ENCODE results near the gene PGRMC1. TPM values are rescaled to one million over a fixed set of nuclear protein-coding genes. Genes with fewer than 3 reads are reported as not detected.

The PGRMC1 gene
- polyA plus RNA-seq, 1 donor (not counting 4 experiments of a cell fraction or from before 2014, with no cell fraction given), result 74.3 TPM

DNA sequence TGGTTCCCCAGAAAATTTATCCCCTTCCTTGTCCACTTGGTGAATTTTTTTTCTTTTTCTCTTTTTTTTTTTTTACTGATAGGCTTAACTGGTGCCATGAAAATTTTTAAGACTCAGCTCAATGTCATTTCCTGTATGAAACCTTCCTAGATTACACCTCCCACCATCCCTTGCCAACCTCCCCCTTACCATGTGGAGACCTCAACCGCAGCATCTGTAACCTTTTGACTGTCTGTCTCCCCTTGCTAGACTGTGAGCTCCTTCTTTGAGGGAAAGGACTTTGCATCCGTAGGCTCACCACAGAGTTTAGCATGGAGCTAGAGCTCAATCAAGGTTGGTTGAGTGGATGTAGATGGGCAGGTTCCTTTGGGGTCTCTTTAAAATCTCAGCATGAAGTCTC, 5.2 kb upstream of the PGRMC1 start:
- no peak for TF ChIP-seq EZH2 (IDR thresholded peaks at IDR 0.05; ENCODE audit: low read length)
- TF ChIP-seq, protein P1, sequence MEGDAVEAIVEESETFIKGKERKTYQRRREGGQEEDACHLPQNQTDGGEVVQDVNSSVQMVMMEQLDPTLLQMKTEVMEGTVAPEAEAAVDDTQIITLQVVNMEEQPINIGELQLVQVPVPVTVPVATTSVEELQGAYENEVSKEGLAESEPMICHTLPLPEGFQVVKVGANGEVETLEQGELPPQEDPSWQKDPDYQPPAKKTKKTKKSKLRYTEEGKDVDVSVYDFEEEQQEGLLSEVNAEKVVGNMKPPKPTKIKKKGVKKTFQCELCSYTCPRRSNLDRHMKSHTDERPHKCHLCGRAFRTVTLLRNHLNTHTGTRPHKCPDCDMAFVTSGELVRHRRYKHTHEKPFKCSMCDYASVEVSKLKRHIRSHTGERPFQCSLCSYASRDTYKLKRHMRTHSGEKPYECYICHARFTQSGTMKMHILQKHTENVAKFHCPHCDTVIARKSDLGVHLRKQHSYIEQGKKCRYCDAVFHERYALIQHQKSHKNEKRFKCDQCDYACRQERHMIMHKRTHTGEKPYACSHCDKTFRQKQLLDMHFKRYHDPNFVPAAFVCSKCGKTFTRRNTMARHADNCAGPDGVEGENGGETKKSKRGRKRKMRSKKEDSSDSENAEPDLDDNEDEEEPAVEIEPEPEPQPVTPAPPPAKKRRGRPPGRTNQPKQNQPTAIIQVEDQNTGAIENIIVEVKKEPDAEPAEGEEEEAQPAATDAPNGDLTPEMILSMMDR (optimal IDR thresholded peaks at IDR 0.05 in 1 of 3, IDR thresholded peaks at IDR 0.05 in 1 of 3, conservative IDR thresholded peaks at IDR 0.05 in 1 of 3; ENCODE audit: extremely low read depth in 1 of 3, insufficient read depth in 2 of 3, low read length in 3 of 3), result no peak
- Histone ChIP-seq H3K9ac (ENCODE audit: control insufficient read depth, extremely low read depth, insufficient read depth, low read length) (no peak overlapping the region), H3K4me3 (ENCODE audit: control insufficient read depth in 2 of 3, extremely low read depth in 1 of 3, insufficient read depth in 2 of 3, low read depth in 1 of 3, low read length in 3 of 3) (no peak overlapping the region), H3K36me3 (ENCODE audit: control insufficient read depth in 2 of 2, extremely low read depth in 1 of 2, insufficient read depth in 2 of 2, low read length in 2 of 2) (no peaks in the 10 kb centered on the region), H3K4me1 (ENCODE audit: control insufficient read depth, extremely low read depth, insufficient read depth, low read length) (no peaks in the 10 kb centered on the region), H3K79me2 (ENCODE audit: control insufficient read depth, insufficient read depth, low read length) (no peaks in the 10 kb centered on the region), H3K9me3 (ENCODE audit: control insufficient read depth, low read depth, low read length) (no peaks in the 10 kb centered on the region), H2AFZ (ENCODE audit: control insufficient read depth, low read length) (no peak overlapping the region), H3K4me2 (ENCODE audit: control insufficient read depth, extremely low read depth, insufficient read depth, low read depth, low read length) (no peak overlapping the region), H3K27me3 (ENCODE audit: control insufficient read depth, extremely low read depth, insufficient read depth, low read length) (no peaks in the 10 kb centered on the region), H4K20me1 (ENCODE audit: control insufficient read depth, extremely low read depth, insufficient read depth, low read length) (no peaks in the 10 kb centered on the region), H3K9me1 (ENCODE audit: control insufficient read depth, extremely low read depth, insufficient read depth, low read length) (no peaks in the 10 kb centered on the region), H3K27ac (ENCODE audit: control insufficient read depth, insufficient read depth, low read length) (no peak overlapping the region)
- FAIRE-seq (no peak), DNase-seq (ENCODE audit: low read depth, low spot score) (no peak)
- dilution Hi-C loops (cut with MboI; ENCODE audit: extremely low pct_ligation_motif_present, low sequenced_read_pairs), result no loop called here

DNA sequence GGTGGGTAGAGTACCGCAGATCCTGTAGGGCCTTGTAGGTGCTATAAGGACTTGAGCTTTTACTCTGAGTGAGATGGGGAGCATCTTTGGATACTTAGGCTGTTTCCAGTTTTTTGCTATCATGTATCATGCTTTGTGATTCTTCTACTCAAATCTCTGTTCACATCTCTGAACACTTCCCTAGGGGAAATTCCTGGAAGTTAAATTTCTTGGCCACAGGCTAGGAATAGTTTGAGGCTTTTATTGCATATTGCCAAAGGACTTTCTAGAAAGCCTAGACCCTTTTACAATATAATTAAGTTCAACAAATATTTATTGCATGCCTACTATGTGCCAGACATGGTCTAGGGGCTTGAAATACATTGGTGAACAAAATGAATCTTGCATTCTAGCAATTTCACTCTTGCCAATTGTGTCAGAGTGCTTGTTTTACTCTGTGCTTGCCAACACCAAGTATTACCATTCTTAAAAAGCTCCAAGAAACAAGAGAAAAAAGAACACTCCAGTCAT, 4.1 kb upstream of the PGRMC1 start:
- dilution Hi-C loops (cut with MboI; ENCODE audit: extremely low pct_ligation_motif_present, low sequenced_read_pairs), result no loop called here
- no peak for FAIRE-seq
- H4K20me1 ChIP-seq (ENCODE audit: control insufficient read depth, extremely low read depth, insufficient read depth, low read length), result no peaks in the 10 kb centered on the region

More for the DNA sequence above, 4.1 kb upstream of the PGRMC1 start:
- no peak for TF ChIP-seq EZH2 (IDR thresholded peaks at IDR 0.05; ENCODE audit: low read length)
- TF ChIP-seq, protein P1 (optimal IDR thresholded peaks at IDR 0.05 in 1 of 3, IDR thresholded peaks at IDR 0.05 in 1 of 3, conservative IDR thresholded peaks at IDR 0.05 in 1 of 3; ENCODE audit: extremely low read depth in 1 of 3, insufficient read depth in 2 of 3, low read length in 3 of 3), result no peak
- no peak for DNase-seq (ENCODE audit: low read depth, low spot score)
- H3K27me3 ChIP-seq (ENCODE audit: control insufficient read depth, extremely low read depth, insufficient read depth, low read length), result no peaks in the 10 kb centered on the region
- no peaks in the 10 kb centered on the region for H3K36me3 ChIP-seq (ENCODE audit: control insufficient read depth in 2 of 2, extremely low read depth in 1 of 2, insufficient read depth in 2 of 2, low read length in 2 of 2)
- H3K27ac ChIP-seq (ENCODE audit: control insufficient read depth, insufficient read depth, low read length), result no peak overlapping the region
- no peaks in the 10 kb centered on the region for H3K9me3 ChIP-seq (ENCODE audit: control insufficient read depth, low read depth, low read length)
- no peak overlapping the region for H2AFZ ChIP-seq (ENCODE audit: control insufficient read depth, low read length)
- no peaks in the 10 kb centered on the region for H3K9me1 ChIP-seq (ENCODE audit: control insufficient read depth, extremely low read depth, insufficient read depth, low read length)
- H3K4me2 ChIP-seq (ENCODE audit: control insufficient read depth, extremely low read depth, insufficient read depth, low read depth, low read length), result no peak overlapping the region
- H3K4me1 ChIP-seq (ENCODE audit: control insufficient read depth, extremely low read depth, insufficient read depth, low read length), result no peaks in the 10 kb centered on the region
- peaks cover 3% of the 10 kb centered on the region for H3K79me2 ChIP-seq (ENCODE audit: control insufficient read depth, insufficient read depth, low read length)
- no peak overlapping the region for H3K9ac ChIP-seq (ENCODE audit: control insufficient read depth, extremely low read depth, insufficient read depth, low read length)
- no peak overlapping the region for H3K4me3 ChIP-seq (ENCODE audit: control insufficient read depth in 2 of 3, extremely low read depth in 1 of 3, insufficient read depth in 2 of 3, low read depth in 1 of 3, low read length in 3 of 3)

All from keratinocyte (primary cell).